Retinal pigment epithelial cell (primary cell): ENCODE data around the gene KIAA1328.

Source experiments
- DNase-seq: peaks from one replicate; pipeline ENCODE4 v3.0.0-alpha.2; 2010; ENCODE audit warnings: low read depth
- H3K4me3 ChIP-seq: 2 replicates; pipeline ENCODE4 v1.5.1; 2011; ENCODE audit warnings: mild to moderate bottlenecking, low read length, control low read depth, moderate library complexity
- CTCF ChIP-seq: conservative IDR thresholded peaks from 2 replicates; pipeline ENCODE4 v1.5.1; 2011; ENCODE audit warnings: low read depth, low read length, control low read depth, inconsistent platforms

The KIAA1328 gene

GRCh38 chr18:37218022-37218590 lies 389.2 kb downstream of the KIAA1328 start:
- H3K4me3 ChIP-seq = no peak overlapping the region
- no peak for DNase-seq
- TF ChIP-seq CTCF = no peak

GRCh38 chr18:37219257-37219656 lies 390.3 kb downstream of the KIAA1328 start:
- no peak overlapping the region for H3K4me3 ChIP-seq
- no peak for TF ChIP-seq CTCF

GRCh38 chr18:37222354-37222998 lies 393.5 kb downstream of the KIAA1328 start:
- no peak for DNase-seq
- TF ChIP-seq CTCF = no peak

More at GRCh38 chr18:37219257-37219656, 390.3 kb downstream of the KIAA1328 start:
- DNase-seq = no peak

GRCh38 chr18:37222999-37223378 lies 394.1 kb downstream of the KIAA1328 start:
- TF ChIP-seq CTCF = no peak
- no peak for DNase-seq
- no peak overlapping the region for H3K4me3 ChIP-seq

More at GRCh38 chr18:37222354-37222998, 393.5 kb downstream of the KIAA1328 start:
- H3K4me3 ChIP-seq = no peak overlapping the region

GRCh38 chr18:37225279-37225678 lies 396.4 kb downstream of the KIAA1328 start:
- no peak for TF ChIP-seq CTCF
- DNase-seq = no peak
- no peak overlapping the region for H3K4me3 ChIP-seq

GRCh38 chr18:37230768-37231167 lies 401.8 kb downstream of the KIAA1328 start:
- DNase-seq = no peak

More at GRCh38 chr18:37230768-37231167, 401.8 kb downstream of the KIAA1328 start:
- TF ChIP-seq CTCF = no peak
- H3K4me3 ChIP-seq = no peak overlapping the region
